Measurements from ENCODE around the gene IFNL1. TPM values are rescaled to one million over a fixed set of nuclear protein-coding genes. Genes with fewer than 3 reads are reported as not detected.

Gene IFNL1
- polyA plus RNA-seq, 1 donor from 2014 or later, result not detected

GRCh38 chr19:39321832-39322176 lies 25.6 kb downstream of the IFNL1 start:
- no peak for TF ChIP-seq REST (IDR thresholded peaks at IDR 0.05; ENCODE audit: borderline replicate concordance)
- no peak for TF ChIP-seq EZH2 (IDR thresholded peaks at IDR 0.05; ENCODE audit: borderline replicate concordance, insufficient read depth, low read length, poor library complexity, severe bottlenecking)
- no peak for TF ChIP-seq MXI1 (conservative IDR thresholded peaks at IDR 0.05; ENCODE audit: poor library complexity, severe bottlenecking)
- TF ChIP-seq, protein P1, sequence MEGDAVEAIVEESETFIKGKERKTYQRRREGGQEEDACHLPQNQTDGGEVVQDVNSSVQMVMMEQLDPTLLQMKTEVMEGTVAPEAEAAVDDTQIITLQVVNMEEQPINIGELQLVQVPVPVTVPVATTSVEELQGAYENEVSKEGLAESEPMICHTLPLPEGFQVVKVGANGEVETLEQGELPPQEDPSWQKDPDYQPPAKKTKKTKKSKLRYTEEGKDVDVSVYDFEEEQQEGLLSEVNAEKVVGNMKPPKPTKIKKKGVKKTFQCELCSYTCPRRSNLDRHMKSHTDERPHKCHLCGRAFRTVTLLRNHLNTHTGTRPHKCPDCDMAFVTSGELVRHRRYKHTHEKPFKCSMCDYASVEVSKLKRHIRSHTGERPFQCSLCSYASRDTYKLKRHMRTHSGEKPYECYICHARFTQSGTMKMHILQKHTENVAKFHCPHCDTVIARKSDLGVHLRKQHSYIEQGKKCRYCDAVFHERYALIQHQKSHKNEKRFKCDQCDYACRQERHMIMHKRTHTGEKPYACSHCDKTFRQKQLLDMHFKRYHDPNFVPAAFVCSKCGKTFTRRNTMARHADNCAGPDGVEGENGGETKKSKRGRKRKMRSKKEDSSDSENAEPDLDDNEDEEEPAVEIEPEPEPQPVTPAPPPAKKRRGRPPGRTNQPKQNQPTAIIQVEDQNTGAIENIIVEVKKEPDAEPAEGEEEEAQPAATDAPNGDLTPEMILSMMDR (IDR thresholded peaks at IDR 0.05; ENCODE audit: poor library complexity, severe bottlenecking), result no peak
- no peak for TF ChIP-seq POLR2AphosphoS5 (IDR thresholded peaks at IDR 0.05)
- no peak for TF ChIP-seq RAD21 (conservative IDR thresholded peaks at IDR 0.05)
- no peak for TF ChIP-seq SMC3 (conservative IDR thresholded peaks at IDR 0.05; ENCODE audit: poor library complexity)
- no peak for TF ChIP-seq TAF1 (IDR thresholded peaks at IDR 0.05; ENCODE audit: low read depth)
- TF ChIP-seq EP300 (conservative IDR thresholded peaks at IDR 0.05; ENCODE audit: poor library complexity, severe bottlenecking), result no peak
- no peaks in the 10 kb centered on the region for H3K27me3 ChIP-seq (ENCODE audit: insufficient read depth, low read depth, low read length)
- no peak overlapping the region for H3K4me2 ChIP-seq (ENCODE audit: low read length)

DNA sequence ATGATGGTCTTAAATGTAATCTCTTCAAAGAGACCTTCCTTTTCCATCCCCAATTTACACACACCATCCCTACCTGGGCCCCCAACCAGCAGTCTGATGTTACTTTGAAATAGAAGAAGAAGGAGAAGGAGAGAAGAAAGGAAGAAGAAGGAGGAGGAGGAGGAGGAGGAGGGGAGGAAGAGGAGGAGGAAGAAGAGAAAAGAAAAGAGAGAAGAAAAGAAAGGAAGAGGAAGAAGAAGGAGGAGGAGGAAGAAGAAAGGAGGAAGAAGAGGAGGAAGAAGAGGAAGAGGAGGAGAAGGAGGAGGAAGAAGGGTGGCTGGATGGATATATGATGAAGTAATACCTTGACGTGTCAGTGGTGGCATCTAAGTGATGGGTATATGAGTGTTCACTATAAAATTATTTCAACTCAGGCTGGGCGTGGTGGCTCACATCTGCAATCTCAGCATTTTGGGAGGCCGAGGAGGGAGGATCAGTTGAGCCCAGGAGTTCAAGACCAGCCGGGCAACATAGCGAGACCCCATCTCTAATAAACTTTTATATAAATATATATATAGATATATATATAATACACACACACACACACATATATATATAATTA lies 28.1 kb downstream of the IFNL1 start:
- H3K79me2 ChIP-seq (replicated peaks; ENCODE audit: insufficient read depth, low read length), result no peaks in the 10 kb centered on the region
- no peak for TF ChIP-seq EZH2 (IDR thresholded peaks at IDR 0.05; ENCODE audit: borderline replicate concordance, insufficient read depth, low read length, poor library complexity, severe bottlenecking)
- TF ChIP-seq MXI1 (conservative IDR thresholded peaks at IDR 0.05; ENCODE audit: poor library complexity, severe bottlenecking), result no peak
- no peak for TF ChIP-seq EP300 (conservative IDR thresholded peaks at IDR 0.05; ENCODE audit: poor library complexity, severe bottlenecking)
- TF ChIP-seq REST (IDR thresholded peaks at IDR 0.05; ENCODE audit: borderline replicate concordance), result no peak
- no peak for TF ChIP-seq POLR2AphosphoS5 (IDR thresholded peaks at IDR 0.05)
- TF ChIP-seq, protein P1 (IDR thresholded peaks at IDR 0.05; ENCODE audit: poor library complexity, severe bottlenecking), result no peak
- TF ChIP-seq RAD21 (conservative IDR thresholded peaks at IDR 0.05), result no peak
- no peak for TF ChIP-seq SMC3 (conservative IDR thresholded peaks at IDR 0.05; ENCODE audit: poor library complexity)
- no peak for TF ChIP-seq TAF1 (IDR thresholded peaks at IDR 0.05; ENCODE audit: low read depth)
- H3K27ac ChIP-seq (ENCODE audit: low read length), result no peak overlapping the region
- no peaks in the 10 kb centered on the region for H4K20me1 ChIP-seq (ENCODE audit: insufficient read depth)
- no peaks in the 10 kb centered on the region for H3K27me3 ChIP-seq (ENCODE audit: insufficient read depth, low read depth, low read length)
- no peaks in the 10 kb centered on the region for H3K9me2 ChIP-seq (ENCODE audit: insufficient read depth, low read length)
- no peak overlapping the region for H3K4me2 ChIP-seq (ENCODE audit: low read length)
- H3F3A ChIP-seq (ENCODE audit: insufficient read depth, low read length, poor library complexity, severe bottlenecking), result no peaks in the 10 kb centered on the region
- no peaks in the 10 kb centered on the region for H3K9me3 ChIP-seq (ENCODE audit: low read length)
- no peak overlapping the region for H3K4me3 ChIP-seq (ENCODE audit: low read length)
- no peaks in the 10 kb centered on the region for H3K36me3 ChIP-seq (ENCODE audit: insufficient read depth, low read length)
- no peak overlapping the region for H2AFZ ChIP-seq (ENCODE audit: low read depth, low read length)
- no peak overlapping the region for H3K9ac ChIP-seq (ENCODE audit: low read length)

More at GRCh38 chr19:39321832-39322176, 25.6 kb downstream of the IFNL1 start:
- Histone ChIP-seq H2AFZ (ENCODE audit: low read depth, low read length) (no peak overlapping the region), H3F3A (ENCODE audit: insufficient read depth, low read length, poor library complexity, severe bottlenecking) (no peaks in the 10 kb centered on the region), H3K9me2 (ENCODE audit: insufficient read depth, low read length) (no peaks in the 10 kb centered on the region), H3K27ac (ENCODE audit: low read length) (no peak overlapping the region), H3K79me2 (replicated peaks; ENCODE audit: insufficient read depth, low read length) (no peaks in the 10 kb centered on the region), H3K9ac (ENCODE audit: low read length) (no peak overlapping the region), H3K9me3 (ENCODE audit: low read length) (no peaks in the 10 kb centered on the region), H3K4me3 (ENCODE audit: low read length) (no peak overlapping the region), H3K36me3 (ENCODE audit: insufficient read depth, low read length) (no peaks in the 10 kb centered on the region), H4K20me1 (ENCODE audit: insufficient read depth) (no peaks in the 10 kb centered on the region)
